Activated T-cell treated with anti-CD3 and anti-CD28 coated beads for 24 hours (primary cell): ENCODE measurements around the gene CEACAM8.
"Not testable (repeated sequence)": the region's sequence is repeated elsewhere in the genome, so short reads cannot be mapped to it uniquely, and the experiment has no call there.

Source experiments
- DNase-seq: peaks from one replicate; pipeline ENCODE4 v3.0.0-alpha.2; 2020; ENCODE audit warnings: low read depth

Gene CEACAM8

GRCh38 chr19:42594617-42595489 is at the start of gene CEACAM8:
CEACAM8 (minus strand) TSS chr19:42594924; CDS start chr19:42594828, 96 bp downstream.
- no peak for DNase-seq

DNA sequence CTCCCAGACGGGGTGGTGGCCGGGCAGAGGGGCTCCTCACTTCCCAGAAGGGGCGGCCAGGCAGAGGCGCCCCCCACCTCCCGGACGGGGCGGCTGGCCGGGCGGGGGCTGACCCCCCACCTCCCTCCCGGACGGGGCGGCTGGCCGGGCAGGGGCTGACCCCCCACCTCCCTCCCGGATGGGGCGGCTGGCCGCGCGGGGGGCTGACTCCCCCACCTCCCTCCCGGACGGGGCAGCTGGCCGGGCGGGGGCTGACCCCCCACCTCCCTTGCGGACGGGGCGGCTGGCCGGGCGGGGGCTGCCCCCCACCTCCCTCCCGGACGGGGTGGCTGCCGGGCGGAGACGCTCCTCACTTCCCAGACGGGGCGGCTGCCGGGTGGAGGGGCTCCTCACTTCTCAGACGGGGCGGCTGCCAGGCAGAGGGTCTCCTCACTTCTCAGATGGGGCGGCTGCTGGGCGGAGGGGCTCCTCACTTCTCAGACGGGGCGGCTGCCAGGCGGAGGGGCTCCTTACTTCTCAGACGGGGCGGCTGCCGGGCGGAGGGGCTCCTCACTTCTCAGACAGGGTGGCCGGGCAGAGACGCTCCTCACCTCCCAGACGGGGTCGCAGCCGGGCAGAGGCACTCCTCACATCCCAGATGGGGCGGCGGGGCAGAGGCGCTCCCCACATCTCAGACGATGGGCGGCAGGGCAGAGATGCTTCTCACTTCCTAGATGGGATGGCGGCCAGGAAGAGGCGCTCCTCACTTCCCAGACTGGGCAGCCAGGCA is 44.8 kb upstream of the CEACAM8 start:
- not testable (repeated sequence) for DNase-seq

- no peak for DNase-seq
Measured at GRCh38 chr19:42635233-42635539, 40.5 kb upstream of the CEACAM8 start.

GRCh38 chr19:42634409-42635232 is 39.9 kb upstream of the CEACAM8 start:
- peak; percentile 14 for DNase-seq

DNA sequence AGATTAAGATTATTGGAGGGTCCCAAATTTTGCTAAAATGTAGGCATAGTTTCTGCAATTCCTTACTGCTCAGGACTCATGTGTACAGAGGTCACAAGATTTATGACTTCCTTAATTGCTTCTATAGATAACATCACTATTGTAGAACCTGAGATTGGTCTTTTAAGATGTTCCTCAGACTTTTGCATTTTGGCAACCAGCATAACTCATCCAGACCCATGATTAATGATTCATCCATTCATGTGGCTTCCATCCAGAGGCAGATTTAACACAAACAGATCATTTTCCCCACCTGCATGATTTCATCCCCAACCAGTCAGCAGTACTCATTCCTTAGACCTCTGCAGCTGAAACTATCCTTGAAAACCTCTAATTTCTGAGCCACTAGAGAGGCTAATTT is 34.5 kb upstream of the CEACAM8 start:
- DNase-seq = no peak

DNA sequence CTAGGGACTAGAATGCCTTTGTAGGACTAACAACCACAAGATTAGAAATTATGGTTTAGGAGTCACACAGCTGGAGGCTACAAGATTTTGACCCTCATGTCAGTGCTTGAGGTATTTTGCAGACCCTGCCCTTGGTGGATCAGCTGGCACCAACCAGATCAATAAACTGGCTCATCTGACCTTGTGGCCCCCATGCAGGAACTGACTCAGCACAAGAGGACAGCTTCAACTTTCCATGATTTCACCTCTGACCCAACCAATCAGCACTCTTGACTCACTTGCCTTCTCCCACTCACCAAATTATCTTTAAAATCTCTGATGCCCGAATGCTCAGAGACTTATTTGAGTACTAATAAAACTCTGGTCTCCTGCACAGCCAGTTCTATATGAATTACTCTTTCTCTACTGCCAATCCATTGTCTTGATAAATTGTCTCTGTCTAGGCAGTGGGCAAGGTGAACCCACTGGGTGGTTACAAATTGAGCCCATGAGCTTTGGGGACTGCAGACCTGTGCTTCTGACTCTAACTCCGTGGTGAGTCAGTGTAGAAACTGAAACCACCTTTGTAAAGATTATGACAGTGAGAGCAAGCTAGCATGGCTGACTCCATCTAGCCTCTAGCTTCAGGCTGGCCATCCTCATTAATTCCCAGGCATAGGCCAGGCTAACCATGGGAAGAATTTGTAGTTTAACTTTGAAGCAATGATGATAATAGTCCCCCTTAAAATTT is 33.9 kb upstream of the CEACAM8 start:
- DNase-seq = no peak

GRCh38 chr19:42627916-42628315 is 33.2 kb upstream of the CEACAM8 start:
- no peak for DNase-seq

GRCh38 chr19:42626181-42626580 is 31.5 kb upstream of the CEACAM8 start:
- no peak for DNase-seq

GRCh38 chr19:42619271-42619670 is 24.5 kb upstream of the CEACAM8 start:
- DNase-seq = no peak

GRCh38 chr19:42613666-42614065 is 18.9 kb upstream of the CEACAM8 start:
- no peak for DNase-seq

GRCh38 chr19:42610401-42610915 is 15.7 kb upstream of the CEACAM8 start:
- DNase-seq = not testable (repeated sequence)

- peak; percentile 33 for DNase-seq
Measured at GRCh38 chr19:42606660-42607351, 12.1 kb upstream of the CEACAM8 start.

GRCh38 chr19:42601811-42602443 is 7.2 kb upstream of the CEACAM8 start:
- DNase-seq = no peak

DNA sequence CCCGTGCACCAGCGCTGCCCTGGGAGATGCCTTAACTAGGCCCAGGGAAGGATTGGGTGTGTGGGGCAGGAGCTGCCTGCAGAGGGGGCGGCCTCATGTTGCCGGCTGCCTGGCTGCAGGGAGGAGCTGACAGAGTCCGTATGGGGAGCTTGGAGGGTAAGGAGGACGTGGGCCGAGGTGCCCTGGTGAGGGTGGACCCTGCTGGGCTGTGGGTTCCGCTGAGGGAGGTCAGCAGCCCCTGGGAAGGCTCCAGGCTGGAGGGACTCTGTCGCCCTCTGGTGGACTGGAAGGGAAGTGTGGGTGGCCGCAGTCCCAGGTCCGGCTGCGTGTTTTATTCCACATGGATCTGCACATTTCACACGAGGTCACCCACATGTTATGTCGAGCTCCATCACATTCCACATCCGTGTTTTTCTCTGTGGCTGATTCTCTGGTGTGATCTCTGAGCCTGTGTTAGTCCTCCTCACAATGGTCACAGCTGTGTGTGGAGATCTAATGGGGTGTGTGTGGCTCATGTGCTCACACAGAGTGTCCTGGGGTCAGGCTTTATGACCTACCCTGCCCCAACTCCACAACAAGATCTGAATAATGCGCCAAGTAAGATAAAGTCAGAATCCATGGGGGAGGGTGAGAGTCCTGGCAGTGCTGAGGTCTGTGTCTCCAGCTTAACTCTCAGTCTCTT is 1.8 kb upstream of the CEACAM8 start:
- peak; percentile 16 for DNase-seq

DNA sequence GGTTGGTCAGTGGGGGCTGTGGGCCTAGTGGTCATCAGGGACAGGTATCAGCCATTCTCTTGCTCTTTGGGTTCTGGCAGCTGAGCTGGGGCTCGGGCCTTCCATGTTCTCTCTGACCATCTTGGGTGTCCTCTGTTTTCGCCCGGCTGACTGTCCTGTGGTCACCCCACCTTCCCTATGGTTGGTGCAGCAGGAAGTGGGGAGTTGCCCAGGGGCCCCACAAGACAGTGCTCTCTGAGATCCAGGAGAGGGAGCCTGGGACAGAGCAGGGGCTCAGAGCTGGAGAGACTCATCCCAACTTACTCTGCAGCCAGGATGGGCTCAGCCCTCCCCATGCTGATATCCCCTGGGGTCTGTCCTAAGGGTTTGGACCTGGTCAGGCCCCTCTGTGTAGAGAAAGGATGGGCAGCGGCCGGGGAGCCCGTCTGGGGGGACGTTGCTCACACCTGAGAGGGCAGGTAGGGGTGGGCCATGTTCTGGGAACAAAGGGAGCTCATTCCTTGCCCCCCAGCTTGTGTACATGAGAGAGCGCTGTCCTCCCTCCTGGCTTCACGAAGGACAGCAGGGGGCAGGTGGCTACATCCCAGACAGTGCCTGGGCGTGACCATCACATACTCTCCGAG is 937 bp upstream of the CEACAM8 start:
- DNase-seq = no peak

DNA sequence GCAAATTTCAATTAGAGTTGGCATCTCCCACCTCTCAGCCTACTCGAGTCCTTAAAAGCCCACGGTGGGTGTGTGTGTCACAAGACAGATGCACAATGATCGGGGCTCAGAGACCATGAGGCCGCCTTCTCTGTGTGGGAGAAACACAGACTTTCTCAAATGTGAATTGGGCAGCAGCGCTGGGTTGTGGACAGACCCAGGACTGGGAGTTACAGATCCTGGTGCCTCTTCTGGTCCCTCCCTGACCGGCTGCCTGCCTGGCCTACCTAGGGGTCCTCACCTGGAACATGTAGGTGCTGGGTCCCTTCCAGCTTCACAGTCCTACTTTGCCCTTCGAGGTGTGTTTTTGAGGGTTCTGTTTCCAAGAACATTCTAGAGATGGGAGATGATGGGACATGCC is 4.9 kb downstream of the CEACAM8 start:
- no peak for DNase-seq

GRCh38 chr19:42584466-42584865 is 10.3 kb downstream of the CEACAM8 start:
- no peak for DNase-seq

- no peak for DNase-seq
Measured at GRCh38 chr19:42577016-42577415, 17.7 kb downstream of the CEACAM8 start.

- DNase-seq = no peak
Measured at GRCh38 chr19:42576241-42576640, 18.5 kb downstream of the CEACAM8 start.
